NCI-H1694 treated with DMSO at 0.1 percent for 48 hours (cell line): Measurements from ENCODE around the gene ECT2L.

ENCODE experiments used
- DNase-seq: peaks from one replicate; lab custom pipeline; 2025; lab: John Stamatoyannopoulos, UW

The ECT2L gene

DNA sequence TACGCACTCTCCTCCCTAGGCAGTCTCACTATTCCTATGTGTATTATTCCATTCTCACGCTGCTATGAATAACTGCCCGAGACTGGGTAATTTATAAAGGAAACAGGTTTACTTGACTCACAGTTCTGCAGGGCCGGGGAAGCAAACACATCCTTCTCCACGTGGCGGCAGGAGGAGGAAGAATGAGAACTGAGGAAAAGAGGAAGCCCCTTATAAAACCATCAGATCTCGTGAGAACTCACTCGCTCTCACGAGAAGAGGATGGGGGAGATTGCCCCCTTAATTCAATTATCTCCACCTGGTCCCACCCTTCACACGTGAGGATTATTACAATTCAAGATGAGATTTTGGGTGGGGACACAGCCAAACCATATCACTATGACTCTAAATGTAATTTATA lies 61.9 kb downstream of the ECT2L start:
- no peak for DNase-seq

DNA sequence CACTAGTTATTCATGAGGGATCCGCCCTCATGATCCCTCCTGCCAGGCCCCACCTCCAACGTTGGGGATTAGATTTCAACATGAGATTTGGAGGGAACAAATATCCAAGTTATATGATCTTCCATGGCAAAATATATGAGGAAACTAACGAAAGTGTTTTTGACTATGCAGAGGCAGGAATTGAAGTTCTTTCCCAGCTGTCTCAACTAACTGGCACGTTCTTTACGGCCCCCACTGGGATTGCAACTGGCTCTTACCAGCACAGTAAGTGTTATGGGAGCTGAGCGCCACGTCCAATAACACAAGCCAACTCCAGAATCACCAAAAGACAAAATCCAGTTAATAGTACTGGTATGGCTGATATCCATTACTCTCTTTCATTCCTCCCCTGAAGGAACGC lies 66.6 kb downstream of the ECT2L start:
- DNase-seq = no peak

DNA sequence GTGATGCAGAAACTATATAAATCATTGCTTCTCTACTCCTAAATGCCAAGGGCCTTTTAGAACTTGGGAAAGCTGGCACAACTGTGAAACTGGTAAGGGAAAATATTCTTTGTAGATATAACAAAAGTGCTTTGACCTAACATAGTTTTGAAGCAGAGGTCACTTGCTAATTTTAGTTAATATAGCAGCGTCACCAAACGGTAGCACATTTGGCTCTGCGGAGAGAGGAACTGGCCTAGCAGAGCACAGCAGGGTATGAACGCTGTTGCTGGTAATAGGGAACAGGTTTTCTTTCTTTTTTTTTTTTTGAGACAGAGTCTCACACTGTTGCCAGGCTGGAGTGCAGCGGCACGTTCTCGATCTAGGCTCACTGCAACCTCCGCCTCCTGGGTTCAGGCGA lies 67.4 kb downstream of the ECT2L start:
- DNase-seq = no peak

DNA sequence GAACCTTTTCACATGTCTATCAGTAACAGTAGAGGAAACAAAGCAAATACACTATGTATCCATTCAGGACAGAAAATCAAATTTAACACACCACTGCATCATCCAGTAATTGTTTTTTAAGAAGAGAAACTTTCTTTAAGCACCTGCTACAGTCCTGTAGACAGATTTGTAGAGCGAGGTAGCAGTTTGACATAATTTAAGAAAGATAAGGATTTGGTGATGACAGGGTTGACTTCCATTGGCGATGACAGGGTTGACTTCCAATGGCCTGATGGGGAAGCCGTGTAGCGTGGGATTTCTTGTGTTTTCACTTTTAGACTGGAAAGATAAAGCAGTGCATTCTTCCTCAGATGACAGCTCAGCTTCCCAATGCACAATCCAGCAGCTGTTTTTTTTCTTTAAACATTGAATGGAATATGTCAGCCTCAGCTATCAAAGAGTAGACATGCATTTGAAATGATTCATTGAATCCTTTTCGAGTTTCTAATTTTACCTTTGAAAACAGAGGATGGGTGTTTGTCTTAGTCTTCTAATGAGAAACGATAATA lies 68.5 kb downstream of the ECT2L start:
- no peak for DNase-seq

DNA sequence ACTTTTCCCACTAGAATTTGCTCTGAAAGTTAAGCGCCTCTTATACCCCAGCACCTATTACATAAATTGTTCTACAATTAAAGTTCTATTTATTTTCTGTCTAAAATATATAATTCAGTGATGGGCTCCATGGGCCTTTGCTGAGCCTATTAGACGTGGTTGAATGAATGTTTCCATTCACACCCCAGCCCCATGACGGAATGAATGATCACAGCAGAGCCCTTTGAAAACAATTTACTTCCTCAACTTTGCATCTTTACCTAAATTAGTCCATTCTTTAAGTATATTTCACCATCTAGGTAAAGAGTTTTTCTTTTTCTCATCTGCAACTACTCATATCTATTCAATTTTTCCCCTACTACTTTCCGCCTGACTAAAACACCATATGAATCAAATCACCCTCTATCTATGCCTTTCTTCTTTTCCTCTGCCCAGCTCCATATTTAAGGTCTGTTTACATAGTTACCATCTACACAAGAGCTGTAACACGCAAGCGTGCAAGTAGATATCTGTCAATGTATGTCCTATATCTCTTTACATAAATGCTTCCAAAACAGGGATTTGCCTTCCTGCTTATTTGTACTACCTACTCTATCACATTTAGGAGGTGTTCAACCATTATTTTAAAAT lies 69.7 kb downstream of the ECT2L start:
- no peak for DNase-seq

DNA sequence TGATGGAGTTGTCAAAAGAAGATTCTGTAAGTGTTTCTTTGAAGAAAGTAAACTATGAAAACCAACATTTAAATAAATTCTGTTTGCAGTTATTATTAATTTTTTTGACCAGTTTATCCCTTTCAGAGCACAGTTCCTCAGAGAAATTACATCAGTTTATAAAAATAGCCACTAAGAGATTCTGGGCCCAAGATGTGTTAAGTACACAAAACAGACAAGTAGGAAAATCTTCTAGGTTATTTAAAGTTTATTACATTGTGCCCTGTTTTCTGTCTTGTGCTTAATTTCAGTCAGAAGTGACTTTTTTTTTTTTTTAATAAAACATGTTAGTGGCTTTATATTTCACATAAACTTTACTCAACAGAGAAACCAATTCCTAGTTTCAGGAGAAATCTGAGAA lies 72.3 kb downstream of the ECT2L start:
- no peak for DNase-seq

DNA sequence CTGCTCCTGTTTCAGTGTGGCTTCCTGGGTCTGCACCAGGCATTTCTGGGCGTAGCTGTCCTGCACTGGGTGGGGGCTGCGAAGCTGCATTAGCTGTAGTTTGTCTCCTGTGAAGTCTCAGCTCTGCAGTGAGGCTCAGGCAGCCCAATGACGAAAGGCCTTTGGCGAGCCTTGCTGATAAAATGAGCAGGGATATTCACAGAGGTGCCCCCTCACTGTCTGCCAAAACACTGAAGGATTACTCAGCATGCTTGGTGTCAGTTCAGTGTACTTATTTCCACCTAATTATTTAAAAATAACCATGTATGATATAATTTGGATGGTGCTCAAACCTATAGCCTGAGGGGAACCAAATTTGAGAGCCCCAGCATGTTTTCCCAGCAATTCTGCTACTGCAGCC lies 73.5 kb downstream of the ECT2L start:
- no peak for DNase-seq

DNA sequence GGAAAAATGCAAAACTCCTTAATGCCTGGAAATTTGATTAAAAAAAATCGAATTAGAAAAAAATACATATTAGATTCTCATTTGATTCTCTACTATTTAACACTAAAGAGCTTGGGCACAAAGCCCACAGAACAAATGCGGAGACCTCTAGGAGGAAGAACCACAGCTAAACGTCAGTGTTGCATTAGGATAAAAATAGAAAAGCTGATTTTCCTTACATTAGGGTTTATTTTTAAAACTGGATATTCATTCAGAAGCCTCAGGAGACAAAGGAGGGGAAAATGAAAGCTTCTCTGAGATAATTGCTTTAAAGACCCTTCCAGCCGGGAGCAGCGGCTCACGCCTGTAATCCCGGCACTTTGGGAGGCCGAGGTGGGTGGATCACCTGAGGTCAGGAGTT lies 77.3 kb downstream of the ECT2L start:
- DNase-seq = no peak

DNA sequence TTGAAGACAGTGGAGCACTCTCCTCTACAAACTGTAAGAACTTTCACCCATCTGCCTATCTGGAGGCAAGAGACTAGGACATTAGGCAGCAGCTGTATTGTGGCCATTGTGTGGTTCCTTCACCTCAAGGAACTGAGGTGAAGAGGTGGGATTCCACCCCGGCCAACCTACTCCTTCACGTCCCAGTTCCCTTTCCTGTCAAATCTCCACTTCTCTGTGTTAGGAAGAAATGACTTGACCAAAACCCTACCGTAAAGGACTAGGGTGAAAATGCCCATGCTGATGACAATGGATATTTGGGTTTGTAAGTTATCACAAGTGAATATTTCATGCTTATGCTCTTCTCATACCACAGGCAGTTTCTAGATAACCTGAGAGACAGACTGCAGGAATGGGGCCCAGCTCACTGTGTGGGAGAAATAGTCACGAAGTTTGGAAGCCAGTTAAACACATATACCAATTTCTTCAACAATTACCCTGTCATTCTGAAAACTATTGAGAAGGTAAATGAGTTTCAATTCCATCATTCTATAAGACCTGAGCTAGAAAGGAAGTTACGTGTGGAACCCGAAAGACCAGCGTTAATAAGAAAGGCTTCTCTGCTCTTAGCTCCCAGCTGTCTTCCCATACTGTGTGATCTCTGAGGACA lies 86.6 kb downstream of the ECT2L start:
- no peak for DNase-seq

DNA sequence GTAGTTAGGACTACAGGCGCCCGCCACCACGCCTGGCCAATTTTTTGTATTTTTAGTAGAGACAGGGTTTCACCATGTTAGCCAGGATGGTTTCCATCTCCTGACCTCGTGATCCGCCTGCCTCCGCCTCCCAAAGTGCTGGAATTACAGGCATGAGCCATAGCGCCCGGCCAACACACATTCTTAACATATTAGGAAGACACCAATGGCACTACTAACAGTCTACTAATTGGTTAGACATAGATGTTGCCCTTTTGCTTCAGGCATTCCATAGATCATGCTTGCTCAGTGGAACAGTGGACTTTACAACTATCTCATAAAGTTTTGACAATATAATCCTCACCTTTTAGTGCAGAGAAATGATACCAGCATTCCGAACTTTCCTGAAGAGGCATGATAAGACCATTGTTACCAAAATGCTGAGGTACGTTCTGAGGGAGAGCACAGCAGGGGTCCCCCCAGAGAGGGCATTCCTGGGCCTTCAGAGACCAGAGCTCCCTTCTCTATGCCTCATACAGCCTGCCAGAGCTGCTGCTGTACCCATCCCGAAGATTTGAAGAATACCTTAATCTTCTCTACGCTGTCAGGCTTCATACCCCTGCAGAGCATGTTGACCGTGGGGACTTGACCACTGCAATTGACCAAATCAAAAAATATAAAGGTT lies 89.4 kb downstream of the ECT2L start:
- DNase-seq = no peak

DNA sequence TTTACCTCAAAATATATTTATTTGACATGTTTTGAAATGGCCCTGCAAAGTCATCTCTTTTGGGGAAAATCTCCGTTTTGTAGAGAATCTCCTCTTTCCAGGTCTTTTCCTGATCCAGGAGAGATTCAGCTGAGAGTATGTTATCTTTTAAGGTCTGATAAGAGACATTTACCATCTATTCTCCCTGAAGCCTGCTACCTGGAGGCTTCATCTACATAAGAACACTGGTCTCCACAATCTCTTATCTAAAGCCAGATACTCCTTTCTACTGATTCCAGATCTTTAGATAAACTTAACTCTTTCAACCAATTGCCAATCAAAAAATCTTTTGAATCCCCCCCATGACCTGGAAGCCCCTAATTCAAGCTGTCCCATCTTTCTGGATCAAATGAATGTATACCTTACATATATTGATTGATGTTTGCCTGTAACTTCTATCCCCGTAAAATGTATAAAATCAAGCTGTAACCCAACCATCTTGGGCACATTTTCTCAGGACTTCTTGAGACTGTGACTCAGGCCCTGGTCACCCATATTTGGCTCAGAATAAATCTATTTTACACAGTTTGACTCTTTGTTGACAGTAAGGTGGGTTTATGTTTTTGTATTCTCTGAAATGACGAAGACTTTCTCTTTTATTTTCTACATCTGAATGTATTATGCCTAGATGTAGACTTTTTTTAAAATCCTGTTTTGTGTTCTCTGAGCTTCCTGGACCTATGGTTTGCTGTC lies 95.5 kb downstream of the ECT2L start:
- no peak for DNase-seq

DNA sequence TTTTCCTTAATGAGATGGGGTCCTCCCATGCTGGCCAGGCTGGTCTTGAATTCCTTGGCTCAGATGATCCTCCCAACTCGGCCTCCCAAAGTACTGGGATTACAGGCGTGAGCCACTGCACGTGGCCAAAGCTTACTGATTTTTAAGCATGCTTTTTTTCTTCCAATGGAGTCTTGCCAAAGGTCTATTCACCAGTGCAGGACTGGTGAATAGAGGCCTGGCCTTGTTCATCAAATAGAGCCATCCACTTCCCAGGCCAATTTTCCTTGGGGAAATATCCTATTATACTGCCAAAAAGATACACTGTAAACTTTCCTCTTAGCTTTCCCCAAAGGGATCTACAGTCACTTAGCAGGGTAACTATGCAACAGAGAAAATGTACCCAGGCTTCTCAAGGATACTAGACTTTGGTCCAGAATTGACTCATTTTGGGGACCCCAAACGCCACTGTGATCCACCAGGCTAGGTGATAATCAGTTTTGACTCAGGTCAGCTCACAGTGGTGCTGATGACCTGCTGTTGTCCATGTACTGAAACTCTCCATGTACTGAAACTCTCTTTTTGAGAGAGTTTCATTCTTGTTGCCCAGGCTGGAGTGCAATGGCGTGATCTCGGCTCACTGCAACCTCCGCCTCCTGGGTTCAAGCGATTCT lies 100.3 kb downstream of the ECT2L start:
- no peak for DNase-seq

DNA sequence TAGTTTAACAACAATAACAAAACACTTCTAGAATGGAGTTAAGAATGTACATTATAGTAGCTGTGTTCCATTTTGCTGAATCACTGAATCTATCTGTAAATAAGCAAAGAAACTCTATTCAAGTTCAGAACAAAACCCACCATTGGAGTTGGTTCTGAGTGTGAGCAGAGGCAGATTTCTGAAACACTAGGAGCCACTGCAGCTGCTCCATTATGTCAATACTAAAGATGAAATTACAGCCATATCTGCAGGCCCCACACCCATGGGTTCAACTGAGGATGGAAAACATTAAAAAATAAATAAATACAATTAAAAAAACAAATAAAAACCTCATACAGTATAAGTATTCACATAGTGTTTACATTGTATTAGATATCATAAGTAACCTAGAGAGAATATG lies 101.1 kb downstream of the ECT2L start:
- no peak for DNase-seq

DNA sequence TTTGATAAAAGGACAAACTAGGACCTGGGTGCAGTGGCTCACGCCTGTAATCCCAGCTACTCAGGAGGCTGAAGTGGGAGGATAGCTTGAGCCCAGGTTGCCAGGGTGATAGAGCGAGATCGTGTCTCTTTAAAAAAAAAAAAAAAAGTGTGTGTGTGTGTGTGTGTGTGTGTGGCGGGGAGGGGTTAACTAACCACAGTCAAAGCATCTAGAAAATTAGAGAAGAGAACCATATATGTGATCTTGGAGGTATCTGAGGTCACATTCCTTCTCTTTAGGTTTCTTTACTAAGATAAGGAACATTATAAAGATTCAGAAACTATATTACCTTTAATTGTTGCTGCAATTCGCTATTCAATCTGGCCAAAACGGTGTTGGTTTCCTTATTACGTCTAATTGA lies 111.3 kb downstream of the ECT2L start:
- no peak for DNase-seq

DNA sequence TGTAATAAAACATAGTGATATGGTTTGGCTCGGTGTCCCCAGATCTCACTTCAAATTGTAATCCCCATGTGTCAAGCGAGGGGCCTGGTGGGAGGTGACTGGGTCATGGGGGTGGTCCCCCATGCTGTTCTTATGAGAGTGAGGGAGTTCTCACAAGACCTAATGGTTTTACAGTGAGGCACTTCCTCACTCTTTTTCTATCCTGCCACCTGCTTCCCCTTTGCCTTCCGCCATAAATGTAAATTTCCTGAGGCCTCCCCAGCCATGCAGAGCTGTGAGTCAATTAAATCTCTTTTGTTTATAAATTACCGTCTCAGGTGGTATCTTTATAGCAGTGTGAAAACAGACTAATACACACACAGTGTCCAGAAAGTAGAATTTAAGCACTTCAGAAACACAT lies 113.6 kb downstream of the ECT2L start:
- no peak for DNase-seq

DNA sequence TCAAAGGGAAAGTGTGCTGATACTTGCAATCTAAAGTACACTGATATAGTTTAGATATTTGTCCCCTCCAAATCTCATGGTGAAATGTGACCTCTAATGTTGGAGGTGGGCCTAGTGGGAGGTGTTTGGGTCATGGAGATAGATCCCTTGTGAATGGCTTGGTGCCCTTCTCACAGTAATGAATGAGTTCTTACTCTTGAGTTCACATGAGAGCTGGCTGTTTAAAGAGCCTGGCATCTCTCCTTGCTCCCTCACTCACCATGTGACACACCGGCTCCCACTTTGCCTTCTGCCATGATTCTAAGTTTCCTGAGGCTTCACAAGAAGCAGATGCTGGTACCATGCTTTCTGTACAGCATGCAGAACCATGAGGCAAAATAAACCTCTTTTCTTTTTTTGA lies 114.1 kb downstream of the ECT2L start:
- no peak for DNase-seq

DNA sequence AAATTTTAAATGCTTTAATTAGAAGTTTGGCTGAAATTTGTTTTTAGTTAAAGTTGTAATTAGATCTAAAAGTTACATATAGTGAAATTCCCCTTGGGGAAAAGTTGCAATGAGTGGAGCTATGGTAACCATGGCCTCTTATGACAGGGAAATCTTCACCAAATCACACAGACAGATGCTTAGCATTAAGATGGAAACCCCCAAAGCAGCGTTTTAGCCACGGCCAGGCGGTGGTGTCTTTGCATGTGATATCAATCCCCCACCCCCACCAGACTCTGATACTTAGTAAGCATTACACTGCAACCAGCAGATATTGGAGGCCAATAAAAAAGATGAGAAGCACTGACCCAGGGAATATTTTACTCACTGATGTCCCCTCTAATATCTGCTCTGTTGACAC lies 116.4 kb downstream of the ECT2L start:
- no peak for DNase-seq

DNA sequence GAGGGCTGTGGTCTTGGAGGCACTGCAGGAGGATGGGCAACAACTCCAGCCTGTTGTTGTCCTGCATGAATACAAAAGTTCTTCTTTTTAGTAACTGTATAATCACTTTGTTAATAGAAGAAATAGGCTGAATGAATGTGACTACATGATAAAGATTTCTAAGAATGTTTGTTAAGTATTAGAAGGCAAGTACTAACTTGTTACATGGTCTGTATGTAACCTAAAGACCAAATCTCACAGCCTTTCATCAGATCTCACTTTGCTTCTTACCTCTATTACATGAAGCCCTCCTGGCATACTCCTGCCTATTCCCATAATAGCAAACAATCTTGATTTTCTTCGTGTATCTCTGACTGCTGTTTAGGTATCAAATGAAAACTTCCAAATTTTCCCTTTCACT lies 118.8 kb downstream of the ECT2L start:
- DNase-seq = no peak

DNA sequence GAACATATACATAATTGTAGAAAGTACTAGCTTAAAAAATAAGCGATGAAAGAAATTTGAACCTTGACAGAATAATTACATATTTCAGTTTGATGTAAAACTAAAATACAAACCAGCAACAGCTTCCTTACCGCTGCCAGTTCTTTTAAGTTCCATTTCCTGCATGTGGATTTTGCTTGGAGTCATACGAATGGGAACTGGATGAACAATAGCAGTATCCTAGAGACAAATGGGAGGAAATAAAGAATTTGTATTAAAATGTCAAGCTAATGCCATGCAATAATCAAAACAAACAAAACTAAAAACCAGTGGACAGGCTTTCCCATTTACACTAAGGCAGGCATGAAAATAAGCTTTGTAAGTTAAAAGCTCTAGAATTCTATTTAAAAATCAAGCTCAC lies 125.0 kb downstream of the ECT2L start:
- no peak for DNase-seq

DNA sequence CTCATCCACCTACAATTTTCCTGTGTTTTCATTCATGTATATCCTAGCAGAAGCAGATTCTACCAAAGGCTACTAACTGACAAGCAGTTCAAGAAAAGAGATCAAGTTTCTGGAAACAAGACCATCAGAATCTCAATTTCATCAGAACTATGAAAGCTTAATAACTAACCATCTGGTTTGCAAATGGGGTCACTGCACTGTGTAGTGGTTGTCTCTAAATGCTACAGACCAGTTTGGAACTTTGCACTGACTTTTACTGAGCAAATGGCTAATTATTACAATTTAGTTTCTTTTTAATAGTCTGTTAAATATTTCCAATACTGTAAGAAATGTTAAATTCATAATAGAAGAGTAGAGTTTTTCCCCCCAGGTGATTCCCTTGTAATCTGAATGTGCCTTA lies 127.7 kb downstream of the ECT2L start:
- DNase-seq = no peak

DNA sequence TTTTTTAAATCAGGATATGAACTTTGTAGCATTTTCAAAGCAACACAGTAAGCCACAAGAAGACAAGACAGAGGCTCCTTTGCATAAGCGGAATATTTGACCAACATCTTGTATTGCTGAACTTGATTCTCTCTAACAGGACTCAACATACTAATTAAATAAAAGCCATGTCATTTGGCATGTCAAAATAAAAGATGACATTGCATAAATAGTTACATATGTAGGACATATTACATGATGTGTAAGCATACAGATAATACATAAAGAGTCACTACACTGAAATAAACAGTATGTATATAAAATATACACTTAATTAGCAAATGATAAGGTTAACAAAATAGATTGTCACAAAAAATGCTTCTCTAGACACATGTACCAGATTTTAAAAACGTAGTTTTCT lies 129.9 kb downstream of the ECT2L start:
- no peak for DNase-seq

DNA sequence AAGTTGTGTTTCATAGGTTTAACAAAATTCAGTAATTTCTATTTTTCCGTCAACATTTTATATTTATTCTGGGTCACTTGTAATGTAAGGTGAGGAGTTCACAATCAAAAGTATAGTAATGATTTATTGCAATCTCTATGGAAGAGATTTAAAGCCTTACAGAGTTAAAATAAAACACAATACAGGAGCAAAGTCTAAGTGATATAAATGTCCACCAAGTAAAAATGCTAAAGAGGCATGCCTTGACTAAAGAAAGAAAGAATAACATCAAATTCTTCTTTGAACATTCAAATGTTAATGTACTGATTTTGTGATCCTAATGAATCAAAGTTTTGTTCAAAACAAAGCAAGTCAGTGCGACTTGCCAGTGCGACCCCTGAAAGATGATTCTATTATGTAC lies 130.7 kb downstream of the ECT2L start:
- DNase-seq = no peak
